Measurements from ENCODE around the gene ADARB2.

DNA sequence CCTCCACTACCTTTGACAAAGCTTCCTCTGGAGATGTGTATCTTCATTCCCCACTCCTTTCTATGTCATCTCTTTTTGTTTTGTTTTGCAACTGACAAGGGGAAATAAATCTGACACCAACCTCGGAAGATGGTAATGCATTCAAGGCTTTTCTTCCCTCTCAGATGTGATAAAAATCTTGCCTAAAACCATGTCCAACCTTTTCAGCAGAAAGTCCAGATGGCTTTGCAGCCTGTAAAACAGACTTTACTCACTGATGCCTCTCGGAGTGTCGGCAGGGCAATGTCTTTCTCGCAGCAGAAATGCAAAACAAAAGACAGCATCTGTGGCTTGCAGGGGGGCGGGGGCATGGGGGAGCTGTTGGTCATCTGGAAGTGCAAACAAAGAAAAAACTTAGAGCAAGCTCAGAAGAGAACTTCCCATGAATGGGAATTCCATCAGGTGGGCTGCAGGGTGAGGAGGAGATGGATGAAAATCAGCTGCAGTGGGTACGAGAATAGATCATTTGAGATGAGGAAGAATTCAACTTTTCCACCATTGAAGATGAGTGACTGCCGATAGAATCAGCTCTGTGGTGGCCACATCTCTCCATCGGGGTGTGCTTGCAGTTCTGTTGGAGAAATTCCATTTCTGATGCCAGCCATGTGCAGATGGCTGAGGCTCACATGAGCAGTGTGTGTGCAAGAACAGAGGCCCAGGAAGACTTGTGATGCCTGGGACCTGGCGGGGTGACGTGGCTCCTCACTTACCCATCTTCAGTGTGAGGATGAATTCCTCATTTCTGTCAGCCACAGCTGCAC is 443.5 kb downstream of the ADARB2 start:
- TF ChIP-seq, protein P1, sequence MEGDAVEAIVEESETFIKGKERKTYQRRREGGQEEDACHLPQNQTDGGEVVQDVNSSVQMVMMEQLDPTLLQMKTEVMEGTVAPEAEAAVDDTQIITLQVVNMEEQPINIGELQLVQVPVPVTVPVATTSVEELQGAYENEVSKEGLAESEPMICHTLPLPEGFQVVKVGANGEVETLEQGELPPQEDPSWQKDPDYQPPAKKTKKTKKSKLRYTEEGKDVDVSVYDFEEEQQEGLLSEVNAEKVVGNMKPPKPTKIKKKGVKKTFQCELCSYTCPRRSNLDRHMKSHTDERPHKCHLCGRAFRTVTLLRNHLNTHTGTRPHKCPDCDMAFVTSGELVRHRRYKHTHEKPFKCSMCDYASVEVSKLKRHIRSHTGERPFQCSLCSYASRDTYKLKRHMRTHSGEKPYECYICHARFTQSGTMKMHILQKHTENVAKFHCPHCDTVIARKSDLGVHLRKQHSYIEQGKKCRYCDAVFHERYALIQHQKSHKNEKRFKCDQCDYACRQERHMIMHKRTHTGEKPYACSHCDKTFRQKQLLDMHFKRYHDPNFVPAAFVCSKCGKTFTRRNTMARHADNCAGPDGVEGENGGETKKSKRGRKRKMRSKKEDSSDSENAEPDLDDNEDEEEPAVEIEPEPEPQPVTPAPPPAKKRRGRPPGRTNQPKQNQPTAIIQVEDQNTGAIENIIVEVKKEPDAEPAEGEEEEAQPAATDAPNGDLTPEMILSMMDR (IDR thresholded peaks at IDR 0.05), result no peak
- no peak for TF ChIP-seq POLR2A (IDR thresholded peaks at IDR 0.05)

Measured in Peyer's patch (tissue), 4 donors.